Measurements from ENCODE around the gene ZNF675. TPM values are rescaled to one million over a fixed set of nuclear protein-coding genes. Genes with fewer than 3 reads are reported as not detected.
"Not testable (repeated sequence)": the region's sequence is repeated elsewhere in the genome, so short reads cannot be mapped to it uniquely, and the experiment has no call there.

Gene ZNF675
- total RNA-seq (2014; rRNA removed; shearing (Covaris generic)), result 22.6 and 29.7 TPM in 2 replicates
- total RNA-seq (2022), result 33.5 and 37.1 TPM in 2 replicates
- Bru-seq, nascent RNA, result percentile 68 among the genes with signal in this experiment
- BruChase-seq, experiment 1, labeled RNA remaining after a 6-hour chase, result percentile 57 among the genes with signal in this experiment
- BruChase-seq, experiment 2, labeled RNA remaining after a 2-hour chase, result percentile 59 among the genes with signal in this experiment
- long read RNA-seq, transcript ZNF675-201 (4 exons, 2,301 nt), result major isoform, 47 of 60 reads
- long read RNA-seq, partial matches to known transcripts, result 1 of 60 reads
- long read RNA-seq, other reads (novel, unspliced or antisense), result 11 of 60 reads

DNA sequence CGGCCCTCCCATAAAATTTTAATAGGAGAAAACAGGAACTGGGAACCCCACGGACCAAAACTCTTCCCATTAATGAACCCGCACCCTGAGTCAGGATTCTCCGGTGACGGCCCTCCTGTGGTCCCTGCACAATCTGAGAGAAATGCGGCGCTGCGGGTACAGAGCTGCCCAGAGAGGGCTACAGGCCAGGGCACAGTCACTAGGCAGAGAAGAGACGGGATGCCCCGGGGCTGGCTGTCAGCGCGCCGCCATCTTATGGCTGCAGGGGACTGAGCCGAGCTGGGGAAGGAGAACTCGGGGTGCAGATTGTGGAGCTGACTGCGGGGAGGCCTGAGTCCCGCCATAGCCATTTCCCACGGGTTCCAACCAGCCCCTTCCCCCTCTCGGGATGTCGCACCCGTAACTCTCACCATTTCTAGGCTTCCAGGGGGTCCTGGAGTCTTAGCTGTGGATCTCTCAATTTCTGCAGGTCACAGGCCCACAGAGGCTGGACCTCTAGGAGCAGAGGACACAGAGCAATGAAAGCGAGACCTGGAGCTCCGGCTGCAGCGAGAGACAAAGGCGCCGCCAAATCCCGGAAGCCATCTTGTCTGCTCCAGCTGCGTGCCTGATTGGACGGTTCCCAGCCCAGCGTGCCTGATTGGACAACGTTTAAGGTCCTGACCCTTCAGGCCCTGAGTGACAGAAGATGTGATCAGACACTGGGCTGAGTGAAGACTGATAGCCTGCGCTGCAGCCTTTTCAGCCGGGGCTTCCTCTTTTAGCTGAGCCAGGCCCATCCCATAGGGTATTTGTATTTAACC is at the start of gene ZNF675:
Gene ZNF675, minus strand, starts transcription at position 592 of the 803 bp plus-strand sequence. Its CDS starts 179 bp downstream, at position 413.
- Histone ChIP-seq H3K9me2 (ENCODE audit: insufficient read depth, low read length) (no peaks in the 10 kb centered on the region), H3K9me3 (ENCODE audit: low read length) (peaks cover 43% of the 10 kb centered on the region), H3K4me1 (ENCODE audit: insufficient read depth, low read length, poor library complexity, severe bottlenecking) (peaks cover 16% of the 10 kb centered on the region), H2AFZ (ENCODE audit: low read length) (peak within 1 kb of the TSS; percentile 63; the same call in 1 of the 2 replicates), H3K79me2 (ENCODE audit: insufficient read depth, low read depth, low read length) (peaks cover 50% of the 10 kb centered on the region), H3K4me2 (ENCODE audit: low read length) (peak within 1 kb of the TSS; percentile 82), H4K20me1 (ENCODE audit: insufficient read depth, low read length) (no peaks in the 10 kb centered on the region), H3K36me3 (ENCODE audit: insufficient read depth, low read length) (peaks cover 38% of the 10 kb centered on the region), H3K4me3 (ENCODE audit: low read depth, low read length, poor library complexity, severe bottlenecking) (peak within 1 kb of the TSS; percentile 77), H3K27ac (ENCODE audit: low read depth, low read length, poor library complexity, severe bottlenecking) (peak within 1 kb of the TSS; percentile 83)
- no TSS peak for BruUV-seq (replicated peaks)
- CTCF ChIA-PET (ENCODE audit: unreplicated experiment), result interaction anchor here (0.8 kb wide), 1 partner anchor 413 kb away, joined by 5 read pairs; no protein-coding TSS in a partner anchor
- POLR2A ChIA-PET, result interaction anchor here (0.6 to 1.2 kb wide), 5 partner anchors 8 to 610 kb away, joined by 3 to 5 read pairs (median 3); no protein-coding TSS in a partner anchor
- peak; percentile 96 for DNase-seq (ENCODE audit: low spot score)
- TF ChIP-seq, protein P1, sequence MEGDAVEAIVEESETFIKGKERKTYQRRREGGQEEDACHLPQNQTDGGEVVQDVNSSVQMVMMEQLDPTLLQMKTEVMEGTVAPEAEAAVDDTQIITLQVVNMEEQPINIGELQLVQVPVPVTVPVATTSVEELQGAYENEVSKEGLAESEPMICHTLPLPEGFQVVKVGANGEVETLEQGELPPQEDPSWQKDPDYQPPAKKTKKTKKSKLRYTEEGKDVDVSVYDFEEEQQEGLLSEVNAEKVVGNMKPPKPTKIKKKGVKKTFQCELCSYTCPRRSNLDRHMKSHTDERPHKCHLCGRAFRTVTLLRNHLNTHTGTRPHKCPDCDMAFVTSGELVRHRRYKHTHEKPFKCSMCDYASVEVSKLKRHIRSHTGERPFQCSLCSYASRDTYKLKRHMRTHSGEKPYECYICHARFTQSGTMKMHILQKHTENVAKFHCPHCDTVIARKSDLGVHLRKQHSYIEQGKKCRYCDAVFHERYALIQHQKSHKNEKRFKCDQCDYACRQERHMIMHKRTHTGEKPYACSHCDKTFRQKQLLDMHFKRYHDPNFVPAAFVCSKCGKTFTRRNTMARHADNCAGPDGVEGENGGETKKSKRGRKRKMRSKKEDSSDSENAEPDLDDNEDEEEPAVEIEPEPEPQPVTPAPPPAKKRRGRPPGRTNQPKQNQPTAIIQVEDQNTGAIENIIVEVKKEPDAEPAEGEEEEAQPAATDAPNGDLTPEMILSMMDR (conservative IDR thresholded peaks at IDR 0.05; ENCODE audit: low read length), result peak; percentile 19; the same call in 1 of the 2 replicates
- no peak for TF ChIP-seq EZH2phosphoT487 (IDR thresholded peaks at IDR 0.05; ENCODE audit: borderline replicate concordance, low read depth, low read length)
- intact Hi-C loops (cut with micrococcal nuclease; ENCODE audit: unreplicated experiment), result loop anchor here (5.0 to 10.0 kb wide), 3 partner anchors 70 to 292 kb away; partner anchors contain the start of genes ZNF681 and ZNF91

DNA sequence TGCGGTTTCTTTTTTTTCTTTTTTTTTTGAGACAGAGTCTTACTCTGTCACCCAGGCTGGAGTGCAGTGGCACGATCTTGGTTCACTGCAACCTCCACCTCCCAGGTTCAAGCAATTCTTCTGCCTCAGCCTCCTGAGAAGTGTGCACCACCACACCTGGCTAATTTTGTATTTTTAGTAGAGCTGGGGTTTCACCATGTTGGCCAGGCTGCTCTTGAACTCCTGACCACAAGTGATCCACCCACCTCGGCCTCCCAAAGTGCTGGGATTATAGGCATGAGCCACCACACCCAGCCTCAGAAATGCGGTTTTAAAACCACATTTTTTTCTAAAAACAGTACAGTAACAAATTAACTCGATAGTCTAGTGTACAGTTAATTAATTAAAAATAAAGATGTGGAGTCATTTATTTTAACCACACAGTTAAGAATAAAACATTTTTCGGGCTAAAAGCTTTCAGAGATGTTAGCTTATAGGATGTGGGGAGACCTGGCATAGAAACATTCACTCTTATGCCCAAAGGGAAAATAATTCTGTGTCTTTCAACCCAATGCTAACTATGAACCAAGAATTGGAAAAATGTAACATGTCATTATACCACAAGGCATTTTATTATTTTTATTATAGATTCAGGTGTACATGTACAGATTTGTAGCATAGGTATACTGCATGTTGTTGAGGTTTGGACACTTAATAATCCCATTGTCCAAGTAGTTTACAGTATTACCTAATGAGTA is 43.9 kb upstream of the ZNF675 start:
- CTCF ChIA-PET (ENCODE audit: unreplicated experiment), result interaction anchor here (0.6 kb wide), 1 partner anchor 457 kb away, joined by 3 read pairs; no protein-coding TSS in a partner anchor
- H3K9me3 ChIP-seq (ENCODE audit: low read length); H3K27ac ChIP-seq (ENCODE audit: low read depth, low read length, poor library complexity, severe bottlenecking); DNase-seq (ENCODE audit: low spot score); H3K9me2 ChIP-seq (ENCODE audit: insufficient read depth, low read length); BruUV-seq (replicated peaks); H3K4me2 ChIP-seq (ENCODE audit: low read length); H3K4me1 ChIP-seq (ENCODE audit: insufficient read depth, low read length, poor library complexity, severe bottlenecking); H4K20me1 ChIP-seq (ENCODE audit: insufficient read depth, low read length); H3K4me3 ChIP-seq (ENCODE audit: low read depth, low read length, poor library complexity, severe bottlenecking); H3K36me3 ChIP-seq (ENCODE audit: insufficient read depth, low read length); H2AFZ ChIP-seq (ENCODE audit: low read length); intact Hi-C loops (cut with micrococcal nuclease; ENCODE audit: unreplicated experiment); H3K79me2 ChIP-seq (ENCODE audit: insufficient read depth, low read depth, low read length): not testable (repeated sequence)
- POLR2A ChIA-PET, result interaction anchor here (0.6 to 0.8 kb wide), 2 partner anchors 22 to 893 kb away, joined by 3 to 6 read pairs; no protein-coding TSS in a partner anchor

DNA sequence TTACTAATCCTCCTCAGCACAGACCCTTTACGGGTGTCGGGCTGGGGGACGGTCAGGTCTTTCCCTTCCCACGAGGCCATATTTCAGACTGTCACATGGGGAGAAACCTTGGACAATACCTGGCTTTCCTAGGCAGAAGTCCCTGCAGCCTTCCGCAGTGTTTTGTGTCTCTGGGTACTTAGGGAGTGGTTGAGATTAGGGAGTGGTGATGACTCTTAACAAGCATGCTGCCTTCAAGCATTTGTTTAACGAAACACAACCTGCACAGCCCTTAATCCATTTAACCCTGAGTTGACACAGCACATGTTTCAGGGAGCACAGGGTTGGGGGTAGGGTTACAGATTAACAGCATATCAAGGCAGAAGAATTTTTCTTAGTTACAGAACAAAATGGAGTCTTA is 37.1 kb upstream of the ZNF675 start:
- CTCF ChIA-PET (ENCODE audit: unreplicated experiment), result not testable (repeated sequence)

More for the DNA sequence above, 37.1 kb upstream of the ZNF675 start:
- H3K4me1 ChIP-seq (ENCODE audit: insufficient read depth, low read length, poor library complexity, severe bottlenecking); H3K9me2 ChIP-seq (ENCODE audit: insufficient read depth, low read length); H3K4me3 ChIP-seq (ENCODE audit: low read depth, low read length, poor library complexity, severe bottlenecking); intact Hi-C loops (cut with micrococcal nuclease; ENCODE audit: unreplicated experiment); H2AFZ ChIP-seq (ENCODE audit: low read length); H3K36me3 ChIP-seq (ENCODE audit: insufficient read depth, low read length); DNase-seq (ENCODE audit: low spot score); POLR2A ChIA-PET; H3K9me3 ChIP-seq (ENCODE audit: low read length); H3K79me2 ChIP-seq (ENCODE audit: insufficient read depth, low read depth, low read length); H3K27ac ChIP-seq (ENCODE audit: low read depth, low read length, poor library complexity, severe bottlenecking); BruUV-seq (replicated peaks); H3K4me2 ChIP-seq (ENCODE audit: low read length); H4K20me1 ChIP-seq (ENCODE audit: insufficient read depth, low read length): not testable (repeated sequence)

Data from OCI-LY7 (cell line).